Upper lobe of left lung (tissue), 6 donors: ENCODE measurements around the gene FHIT. TPM values are rescaled to one million over a fixed set of nuclear protein-coding genes. Genes with fewer than 3 reads are reported as not detected.

Experiments used
- ATAC-seq, 2 donors: fragments of 200-7000 bp; cut with Tn5 transposase; one replicate each; pipeline ENCODE4 v1.9.1; 2022; ENCODE audit warnings: mild to moderate bottlenecking in 2 of 2, moderate library complexity in 2 of 2; ENCODE audit not compliant: low FRiP score in 2 of 2
- DNase-seq, 2 donors: peaks; one replicate each; pipeline ENCODE4 v3.0.0-alpha.2; 2019 to 2020
- H3K27ac ChIP-seq, 4 donors: fragments of 200-600 bp; sonication (generic); one replicate each; pipeline ENCODE4 v1.5.1; 2016 to 2019
- H3K27me3 ChIP-seq, 4 donors: fragments of 200-600 bp; sonication (generic); one replicate each; pipeline ENCODE4 v1.5.1; 2017 to 2019
- H3K36me3 ChIP-seq, 4 donors: fragments of 200-600 bp; sonication (generic); one replicate each; pipeline ENCODE4 v1.5.1; 2016 to 2019
- H3K4me1 ChIP-seq, 4 donors: fragments of 200-600 bp; sonication (generic); one replicate each; pipeline ENCODE4 v1.5.1; 2018 to 2019
- H3K4me3 ChIP-seq, 4 donors: fragments of 200-600 bp; sonication (generic); one replicate each; pipeline ENCODE4 v1.5.1; 2017 to 2019; ENCODE audit warnings: mild to moderate bottlenecking in 2 of 4, moderate library complexity in 1 of 4
- H3K9me3 ChIP-seq, 4 donors: fragments of 200-600 bp; sonication (generic); one replicate each; pipeline ENCODE4 v1.5.1; 2018 to 2019
- EP300 ChIP-seq, 4 donors: sonication (generic); formaldehyde crosslinking; IDR thresholded peaks; one replicate each; pipeline ENCODE4 v1.5.1; 2017; ENCODE audit warnings: antibody characterized with exemption in 4 of 4, control low read depth in 2 of 4
- POLR2A ChIP-seq, 4 donors: fragments of 450-650 bp; IDR thresholded peaks; one replicate each; pipeline ENCODE4 v1.5.1; 2016 to 2017; ENCODE audit warnings: antibody characterized with exemption in 4 of 4, mild to moderate bottlenecking in 2 of 4
- POLR2AphosphoS5 ChIP-seq, 2 donors: sonication (generic); formaldehyde crosslinking; IDR thresholded peaks; one replicate each; pipeline ENCODE4 v1.5.1; 2017; ENCODE audit warnings: antibody characterized with exemption in 2 of 2
- WGBS, 2 donors: methylation state at CpG; one replicate each; pipeline ENCODE4 v1.1.5; 2017 to 2018; 5-methylcytosine and 5-hydroxymethylcytosine counted together
- total RNA-seq, 6 donors: library from RNA; depleted of rRNA in 4 of 6; stranded (reverse); fragments of >200 nt in 4 of 6; gene quantifications; one replicate each; pipeline versions ENCODE4 v1.1.0 to v1.2.1, GENCODE V29; 2016 to 2021
- TF ChIP-seq, protein P1 (sequence below), 6 experiments: fragments of 450-650 bp in 4 of 6; fragments of 200-600 bp in 2 of 6; sonication (generic) in 2 of 6; IDR thresholded peaks; one replicate each; pipeline ENCODE4 v1.5.1; 2016 to 2019; ENCODE audit warnings: antibody characterized with exemption in 6 of 6
- donor health status: DM: no; HTN: no; CAD: no; lungs with moderate emphysema.
- donor health status: DM: no; HTN: yes; CAD: no; lungs with severe emphysema.

FHIT gene
- total RNA-seq, 6 donors from 2014 or later: 6.8 to 56.6 (median 11.1) TPM

DNA sequence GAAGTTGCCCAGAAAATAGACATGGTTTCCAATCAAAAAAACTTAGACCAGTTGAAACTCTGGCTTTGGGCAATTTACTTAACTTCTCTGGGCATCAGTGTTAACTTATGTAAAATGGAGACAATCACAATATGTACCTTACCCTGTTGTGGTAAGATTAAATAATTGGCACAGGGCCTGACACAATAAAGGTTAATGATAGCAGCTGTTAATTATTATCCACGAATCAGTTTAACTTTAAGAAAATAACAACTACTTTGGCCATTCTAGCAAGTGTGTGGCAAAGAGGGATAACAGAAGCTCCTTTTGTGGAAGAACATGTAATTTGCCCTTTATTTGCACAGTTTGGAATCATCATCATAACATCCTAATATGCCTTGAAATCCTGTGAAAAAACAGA is 787.6 kb downstream of the FHIT start:
- Histone ChIP-seq H3K27ac (no peak overlapping the region), H3K4me1 (no peaks in the 10 kb centered on the region), H3K9me3 (no peaks in the 10 kb centered on the region), H3K4me3 (no peak overlapping the region), H3K27me3 (no peaks in the 10 kb centered on the region), H3K36me3 (no peaks in the 10 kb centered on the region)
- 63 to 72% methylated on average over 1 of the region's 1 CpG for WGBS, 2 donors
- TF ChIP-seq, protein P1, sequence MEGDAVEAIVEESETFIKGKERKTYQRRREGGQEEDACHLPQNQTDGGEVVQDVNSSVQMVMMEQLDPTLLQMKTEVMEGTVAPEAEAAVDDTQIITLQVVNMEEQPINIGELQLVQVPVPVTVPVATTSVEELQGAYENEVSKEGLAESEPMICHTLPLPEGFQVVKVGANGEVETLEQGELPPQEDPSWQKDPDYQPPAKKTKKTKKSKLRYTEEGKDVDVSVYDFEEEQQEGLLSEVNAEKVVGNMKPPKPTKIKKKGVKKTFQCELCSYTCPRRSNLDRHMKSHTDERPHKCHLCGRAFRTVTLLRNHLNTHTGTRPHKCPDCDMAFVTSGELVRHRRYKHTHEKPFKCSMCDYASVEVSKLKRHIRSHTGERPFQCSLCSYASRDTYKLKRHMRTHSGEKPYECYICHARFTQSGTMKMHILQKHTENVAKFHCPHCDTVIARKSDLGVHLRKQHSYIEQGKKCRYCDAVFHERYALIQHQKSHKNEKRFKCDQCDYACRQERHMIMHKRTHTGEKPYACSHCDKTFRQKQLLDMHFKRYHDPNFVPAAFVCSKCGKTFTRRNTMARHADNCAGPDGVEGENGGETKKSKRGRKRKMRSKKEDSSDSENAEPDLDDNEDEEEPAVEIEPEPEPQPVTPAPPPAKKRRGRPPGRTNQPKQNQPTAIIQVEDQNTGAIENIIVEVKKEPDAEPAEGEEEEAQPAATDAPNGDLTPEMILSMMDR (IDR thresholded peaks at IDR 0.05): no peak
- TF ChIP-seq EP300 (IDR thresholded peaks at IDR 0.05): no peak
- no peak for TF ChIP-seq POLR2A (IDR thresholded peaks at IDR 0.05)
- TF ChIP-seq POLR2AphosphoS5 (IDR thresholded peaks at IDR 0.05): no peak
- ATAC-seq (no peak), DNase-seq (no peak)

DNA sequence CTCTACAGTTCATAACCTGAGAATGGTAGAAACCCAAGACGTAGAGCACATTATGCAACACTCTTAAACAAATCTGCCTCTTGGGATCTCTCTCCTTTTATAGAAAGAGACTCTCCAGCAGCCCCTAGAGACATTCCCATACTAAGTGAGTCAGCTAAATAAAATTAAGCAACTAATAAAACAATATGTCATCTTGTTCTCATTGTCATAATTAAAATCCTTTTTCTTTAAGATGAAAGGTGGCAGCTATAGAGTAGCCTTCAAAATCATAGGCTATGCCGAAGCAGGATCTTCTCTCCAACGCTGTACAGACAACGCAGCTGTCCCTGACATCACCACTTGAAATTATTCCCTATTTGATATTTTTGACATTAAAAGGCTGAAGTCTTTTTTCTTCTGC is 790.0 kb downstream of the FHIT start:
- ATAC-seq (no peak), DNase-seq (no peak)
- H3K4me3 ChIP-seq: no peak overlapping the region
- H3K36me3 ChIP-seq: no peaks in the 10 kb centered on the region
- no peaks in the 10 kb centered on the region for H3K9me3 ChIP-seq
- H3K27ac ChIP-seq: no peak overlapping the region
- TF ChIP-seq EP300 (IDR thresholded peaks at IDR 0.05) (no peak), POLR2A (IDR thresholded peaks at IDR 0.05) (no peak), POLR2AphosphoS5 (IDR thresholded peaks at IDR 0.05) (no peak)
- TF ChIP-seq, protein P1 (IDR thresholded peaks at IDR 0.05): no peak
- H3K4me1 ChIP-seq: no peaks in the 10 kb centered on the region
- H3K27me3 ChIP-seq: no peaks in the 10 kb centered on the region
- WGBS, 2 donors: 71 to 77% methylated on average over 4 of the region's 4 CpGs

DNA sequence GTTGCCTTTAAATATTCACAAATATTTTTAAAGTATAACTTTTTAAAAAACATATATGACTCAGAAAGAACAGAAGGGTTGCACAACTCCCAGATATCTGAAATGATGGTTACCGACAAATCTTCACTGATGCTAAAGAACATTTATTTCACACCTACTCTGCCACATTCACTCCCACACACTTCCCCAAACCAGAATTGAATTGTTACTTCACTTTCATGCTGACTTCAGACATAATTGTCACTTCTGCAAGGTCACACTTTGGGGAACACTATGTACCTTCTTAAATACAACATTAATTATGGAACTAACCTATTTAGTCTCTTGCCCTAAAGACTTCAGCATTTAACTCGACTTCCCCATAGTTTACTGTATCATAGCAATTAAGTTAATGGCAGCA is 795.1 kb downstream of the FHIT start:
- TF ChIP-seq POLR2AphosphoS5 (IDR thresholded peaks at IDR 0.05): no peak
- TF ChIP-seq EP300 (IDR thresholded peaks at IDR 0.05): no peak
- TF ChIP-seq, protein P1 (IDR thresholded peaks at IDR 0.05): no peak
- no peak for TF ChIP-seq POLR2A (IDR thresholded peaks at IDR 0.05)
- H3K27me3 ChIP-seq: no peaks in the 10 kb centered on the region
- H3K27ac ChIP-seq: no peak overlapping the region
- WGBS, 2 donors: 42 to 47% methylated on average over 2 of the region's 2 CpGs
- ATAC-seq: no peak
- H3K9me3 ChIP-seq: no peaks in the 10 kb centered on the region
- no peak overlapping the region for H3K4me3 ChIP-seq
- no peaks in the 10 kb centered on the region for H3K4me1 ChIP-seq
- H3K36me3 ChIP-seq: no peaks in the 10 kb centered on the region
- DNase-seq: no peak

DNA sequence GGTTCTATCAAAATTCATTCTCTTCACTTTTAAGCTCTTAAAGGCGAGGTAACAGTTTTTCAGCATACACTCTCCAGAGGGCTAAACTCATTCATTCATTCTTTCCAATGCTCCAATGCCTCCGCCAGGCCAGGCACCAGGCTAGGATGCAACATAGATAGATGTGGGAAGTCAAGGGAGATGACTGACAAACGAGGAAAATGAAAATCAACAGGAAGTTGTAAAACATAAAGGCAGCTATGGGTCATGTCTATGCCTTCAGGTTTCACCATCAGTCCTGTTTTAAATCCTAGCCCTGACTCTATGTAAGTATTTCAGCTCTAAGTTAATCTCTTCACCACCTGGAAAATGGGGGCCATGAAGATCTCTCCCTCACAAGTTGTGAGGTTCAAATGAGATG is 797.9 kb downstream of the FHIT start:
- TF ChIP-seq EP300 (IDR thresholded peaks at IDR 0.05) (no peak), POLR2A (IDR thresholded peaks at IDR 0.05) (no peak), POLR2AphosphoS5 (IDR thresholded peaks at IDR 0.05) (no peak)
- TF ChIP-seq, protein P1 (IDR thresholded peaks at IDR 0.05): no peak
- Histone ChIP-seq H3K36me3 (no peaks in the 10 kb centered on the region), H3K27ac (no peak overlapping the region), H3K27me3 (no peaks in the 10 kb centered on the region), H3K4me3 (no peak overlapping the region), H3K4me1 (no peaks in the 10 kb centered on the region), H3K9me3 (no peaks in the 10 kb centered on the region)
- no peak for ATAC-seq
- 75 to 78% methylated on average over 3 of the region's 3 CpGs for WGBS, 2 donors
- no peak for DNase-seq

DNA sequence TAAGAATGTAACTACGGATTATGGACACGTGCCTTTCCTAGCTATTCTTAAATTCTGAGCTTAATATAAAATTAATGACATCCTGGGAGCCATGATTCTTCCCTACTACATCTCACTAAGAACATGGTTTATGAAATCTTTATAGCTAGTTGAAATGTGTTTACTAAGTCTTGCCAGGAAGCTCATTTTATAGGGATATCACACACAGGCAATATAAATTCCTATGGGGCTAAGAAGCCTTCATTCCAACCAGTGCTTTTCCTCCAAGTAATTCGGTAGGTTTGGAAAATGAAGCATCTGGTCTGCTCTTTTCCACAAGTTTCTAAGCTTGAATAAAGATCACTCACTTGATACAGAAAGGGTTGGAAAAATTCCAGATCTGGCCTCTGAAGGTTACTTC is 802.6 kb downstream of the FHIT start:
- Histone ChIP-seq H3K4me3 (no peak overlapping the region), H3K9me3 (no peaks in the 10 kb centered on the region), H3K36me3 (no peaks in the 10 kb centered on the region), H3K4me1 (no peaks in the 10 kb centered on the region), H3K27me3 (no peaks in the 10 kb centered on the region), H3K27ac (no peak overlapping the region)
- TF ChIP-seq POLR2A (IDR thresholded peaks at IDR 0.05) (no peak), EP300 (IDR thresholded peaks at IDR 0.05) (no peak), POLR2AphosphoS5 (IDR thresholded peaks at IDR 0.05) (no peak)
- TF ChIP-seq, protein P1 (IDR thresholded peaks at IDR 0.05): no peak
- WGBS, 2 donors: 77 to 83% methylated on average over 3 of the region's 3 CpGs
- ATAC-seq (no peak), DNase-seq (no peak)
